Colonic mucosa (tissue), 4 donors: Measurements from ENCODE around the gene SEPTIN3. TPM values are rescaled to one million over a fixed set of nuclear protein-coding genes. Genes with fewer than 3 reads are reported as not detected.

Experiments used
- DNase-seq: peaks from one replicate; pipeline ENCODE4 v3.0.0-alpha.2; 2020
- H3K27ac ChIP-seq: fragments of 200-600 bp; one replicate; pipeline ENCODE4 v1.8.0; 2021
- H3K27me3 ChIP-seq: fragments of 200-600 bp; one replicate; pipeline ENCODE4 v1.8.0; 2021
- H3K36me3 ChIP-seq: fragments of 200-600 bp; one replicate; pipeline ENCODE4 v1.8.0; 2021
- H3K4me1 ChIP-seq: fragments of 200-600 bp; one replicate; pipeline ENCODE4 v1.8.0; 2021; ENCODE audit warnings: mild to moderate bottlenecking
- H3K4me3 ChIP-seq: fragments of 200-600 bp; one replicate; pipeline ENCODE4 v1.8.0; 2021
- H3K9ac ChIP-seq, 2 donors: one replicate each; pipeline ENCODE4 v1.7.0; 2013; ENCODE audit warnings: control low read depth in 2 of 2, low read depth in 2 of 2, low read length in 2 of 2
- H3K9me3 ChIP-seq: fragments of 200-600 bp; one replicate; pipeline ENCODE4 v1.8.0; 2021
- CTCF ChIP-seq: fragments of 200-600 bp; IDR thresholded peaks from one replicate; pipeline ENCODE4 v1.8.0; 2022; ENCODE audit warnings: antibody characterized with exemption, mild to moderate bottlenecking
- intact Hi-C: fragments of 100-400 bp; cut with DNase I; formaldehyde crosslinking; loops from one replicate; pipeline ENCODE4 v1.14.1; 2022
- total RNA-seq, 2 donors: library from RNA; stranded (reverse); fragmentation: NEBNext Ultra II Directional in 1 of 2; extraction: Animal tissue kit (Norgen Biotek cat#: 25700) in 1 of 2; gene quantifications; one replicate each; pipeline ENCODE4 v1.2.1, GENCODE V29; 2021
- donor health status: healthy.
- donor health status: DM: no; HTN: no; CAD: no.
- donor health status: DM: no; HTN: no; CAD: no.

Gene SEPTIN3
- total RNA-seq, 2 donors from 2014 or later = 0.20 to 0.69 TPM

- Histone ChIP-seq H3K9me3 (no peaks in the 10 kb centered on the region), H3K36me3 (no peaks in the 10 kb centered on the region), H3K4me3 (no peak overlapping the region), H3K27ac (no peak overlapping the region), H3K9ac (no peak overlapping the region), H3K4me1 (no peaks in the 10 kb centered on the region), H3K27me3 (no peaks in the 10 kb centered on the region)
- intact Hi-C loops = no loop called here
- DNase-seq = no peak
- no peak for TF ChIP-seq CTCF
Observed at GRCh38 chr22:41989246-41989645, 20.0 kb downstream of the SEPTIN3 start.

- Histone ChIP-seq H3K4me1 (no peaks in the 10 kb centered on the region), H3K9ac (no peak overlapping the region), H3K9me3 (no peaks in the 10 kb centered on the region), H3K27ac (no peak overlapping the region), H3K27me3 (no peaks in the 10 kb centered on the region), H3K36me3 (no peaks in the 10 kb centered on the region), H3K4me3 (no peak overlapping the region)
- intact Hi-C loops = no loop called here
- DNase-seq = no peak
- TF ChIP-seq CTCF = no peak
Observed at GRCh38 chr22:41991111-41991510, 21.9 kb downstream of the SEPTIN3 start.

DNA sequence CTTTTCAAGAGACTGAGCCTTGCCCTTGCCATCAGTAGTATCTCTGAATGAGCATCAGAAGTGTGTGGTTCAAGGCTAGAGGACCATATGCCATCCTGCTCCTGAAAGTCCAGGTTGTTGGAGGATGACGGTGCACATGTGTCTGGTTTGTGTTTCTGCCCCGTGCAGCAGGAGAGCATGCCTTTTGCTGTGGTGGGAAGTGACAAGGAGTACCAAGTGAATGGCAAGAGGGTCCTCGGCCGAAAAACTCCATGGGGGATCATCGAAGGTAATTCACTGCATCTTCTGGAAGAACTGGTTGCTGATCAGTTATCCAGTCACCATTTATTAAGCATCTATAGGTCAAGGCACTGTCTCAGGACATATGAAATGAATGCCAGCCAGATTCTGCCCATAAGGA, 23.3 kb downstream of the SEPTIN3 start:
- Histone ChIP-seq H3K9me3 (no peaks in the 10 kb centered on the region), H3K27ac (no peak overlapping the region), H3K4me1 (no peaks in the 10 kb centered on the region), H3K36me3 (no peaks in the 10 kb centered on the region), H3K4me3 (no peak overlapping the region), H3K9ac (no peak overlapping the region), H3K27me3 (no peaks in the 10 kb centered on the region)
- no peak for DNase-seq
- no peak for TF ChIP-seq CTCF
- intact Hi-C loops = no loop called here

GRCh38 chr22:41995211-41995610, 26.0 kb downstream of the SEPTIN3 start:
- intact Hi-C loops = no loop called here

DNA sequence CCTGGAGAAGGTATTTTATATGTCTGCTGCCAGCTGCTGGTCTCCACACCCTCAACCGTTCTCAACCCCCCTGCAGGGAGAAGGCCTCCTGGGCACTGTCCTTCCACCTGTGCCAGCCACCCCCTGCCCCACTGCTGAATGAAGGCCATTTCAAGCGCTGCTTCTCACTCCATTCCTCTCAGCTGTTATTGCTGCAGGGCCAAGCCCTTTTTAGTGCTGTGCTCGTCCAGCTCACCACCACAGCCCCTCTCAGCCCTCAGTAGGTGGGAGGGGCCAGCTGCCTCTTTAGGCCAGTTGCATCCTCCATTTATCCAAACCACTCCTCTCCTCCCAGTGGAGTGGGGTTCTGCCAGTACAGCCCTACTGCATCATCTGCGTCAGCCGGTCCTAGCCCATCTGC, 27.6 kb downstream of the SEPTIN3 start:
- Histone ChIP-seq H3K27me3 (no peaks in the 10 kb centered on the region), H3K4me1 (no peaks in the 10 kb centered on the region), H3K4me3 (no peak overlapping the region), H3K36me3 (no peaks in the 10 kb centered on the region), H3K9ac (no peak overlapping the region), H3K9me3 (no peaks in the 10 kb centered on the region), H3K27ac (no peak overlapping the region)
- no peak for TF ChIP-seq CTCF
- intact Hi-C loops = no loop called here
- no peak for DNase-seq

More at GRCh38 chr22:41995211-41995610, 26.0 kb downstream of the SEPTIN3 start:
- no peaks in the 10 kb centered on the region for H3K36me3 ChIP-seq
- H3K27me3 ChIP-seq = no peaks in the 10 kb centered on the region
- H3K4me1 ChIP-seq = no peaks in the 10 kb centered on the region
- H3K27ac ChIP-seq = no peak overlapping the region
- H3K4me3 ChIP-seq = no peak overlapping the region
- no peak for DNase-seq
- no peaks in the 10 kb centered on the region for H3K9me3 ChIP-seq
- no peak overlapping the region for H3K9ac ChIP-seq
- TF ChIP-seq CTCF = no peak
